ENCODE data around the gene ARFIP1. TPM values are rescaled to one million over a fixed set of nuclear protein-coding genes. Genes with fewer than 3 reads are reported as not detected.
"Not testable (repeated sequence)": the region's sequence is repeated elsewhere in the genome, so short reads cannot be mapped to it uniquely, and the experiment has no call there.

ARFIP1 gene
- total RNA-seq, 1 donor, result 55.5 TPM

GRCh38 chr4:152851226-152851625 lies 71.5 kb downstream of the ARFIP1 start:
- TF ChIP-seq CTCF (IDR thresholded peaks at IDR 0.05; ENCODE audit: insufficient read depth, low read length), result no peak

GRCh38 chr4:152853293-152853692 lies 73.5 kb downstream of the ARFIP1 start:
- no peak for DNase-seq (ENCODE audit: low read depth)
- no peak overlapping the region for H3K4me3 ChIP-seq (ENCODE audit: low read depth, low read length)
- no peak for TF ChIP-seq CTCF (IDR thresholded peaks at IDR 0.05; ENCODE audit: insufficient read depth, low read length)

More at GRCh38 chr4:152851226-152851625, 71.5 kb downstream of the ARFIP1 start:
- no peak for DNase-seq (ENCODE audit: low read depth)
- H3K4me3 ChIP-seq (ENCODE audit: low read depth, low read length), result no peak overlapping the region

DNA sequence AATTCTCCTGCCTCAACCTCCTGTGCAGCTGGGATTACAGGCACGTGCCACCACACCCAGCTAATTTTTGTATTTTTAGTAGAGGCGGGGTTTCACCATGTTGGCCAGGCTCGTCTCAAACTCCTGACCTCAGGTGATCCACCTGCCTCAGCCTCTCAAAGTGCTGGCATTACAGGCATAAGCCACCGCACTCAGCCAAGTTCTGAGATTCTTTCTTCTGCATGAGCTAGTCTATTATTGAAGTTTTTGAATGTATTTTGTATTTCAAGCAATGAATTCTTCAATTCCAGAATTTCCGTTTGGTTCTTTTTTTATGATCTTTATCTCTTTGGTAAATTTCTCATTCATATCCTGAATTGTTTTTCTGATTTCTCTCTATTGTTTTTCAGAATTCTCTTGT lies 74.3 kb downstream of the ARFIP1 start:
- DNase-seq (ENCODE audit: low read depth); H3K4me3 ChIP-seq (ENCODE audit: low read depth, low read length): not testable (repeated sequence)

- TF ChIP-seq CTCF (IDR thresholded peaks at IDR 0.05; ENCODE audit: insufficient read depth, low read length), result no peak
These were observed 77.2 kb downstream of the ARFIP1 start for GRCh38 chr4:152856960-152857359.

DNA sequence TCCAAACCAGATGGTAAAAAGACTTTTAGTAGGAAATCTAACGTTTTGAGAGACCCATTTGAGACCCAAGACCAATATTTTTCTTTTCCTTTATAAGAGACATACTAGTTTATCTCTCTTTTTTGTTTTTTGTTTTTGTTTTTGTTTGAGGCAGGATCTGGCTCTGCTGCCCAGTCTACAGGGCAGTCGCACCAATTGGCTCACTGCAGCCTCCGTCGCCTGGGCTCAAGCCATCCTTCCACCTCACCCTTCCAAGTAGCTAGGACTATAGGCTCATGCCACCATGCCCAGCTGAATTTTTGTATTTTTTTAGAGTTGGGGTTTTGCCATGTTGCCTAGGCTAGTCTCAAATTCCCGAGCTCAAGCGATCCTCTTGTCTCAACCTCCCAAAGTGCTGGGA lies 79.2 kb downstream of the ARFIP1 start:
- no peak overlapping the region for H3K4me3 ChIP-seq (ENCODE audit: low read depth, low read length)
- TF ChIP-seq CTCF (IDR thresholded peaks at IDR 0.05; ENCODE audit: insufficient read depth, low read length), result no peak
- DNase-seq (ENCODE audit: low read depth), result no peak

More at GRCh38 chr4:152856960-152857359, 77.2 kb downstream of the ARFIP1 start:
- no peak overlapping the region for H3K4me3 ChIP-seq (ENCODE audit: low read depth, low read length)
- no peak for DNase-seq (ENCODE audit: low read depth)

GRCh38 chr4:152860046-152860445 lies 80.3 kb downstream of the ARFIP1 start:
- no peak for TF ChIP-seq CTCF (IDR thresholded peaks at IDR 0.05; ENCODE audit: insufficient read depth, low read length)
- no peak for DNase-seq (ENCODE audit: low read depth)
- H3K4me3 ChIP-seq (ENCODE audit: low read depth, low read length), result no peak overlapping the region

GRCh38 chr4:152862608-152863007 lies 82.9 kb downstream of the ARFIP1 start:
- TF ChIP-seq CTCF (IDR thresholded peaks at IDR 0.05; ENCODE audit: insufficient read depth, low read length), result no peak
- H3K4me3 ChIP-seq (ENCODE audit: low read depth, low read length), result no peak overlapping the region
- DNase-seq (ENCODE audit: low read depth), result no peak

Data from fibroblast of the aortic adventitia (primary cell).